HCT116 (cell line): ENCODE results near the gene DIP2C. TPM values are rescaled to one million over a fixed set of nuclear protein-coding genes. Genes with fewer than 3 reads are reported as not detected.

ENCODE experiments used
- ATAC-seq: fragments of 200-7000 bp; cut with Tn5 transposase; 2 replicates; pipeline ENCODE4 v1.9.1; 2020; ENCODE audit warnings: mild to moderate bottlenecking, moderate library complexity
- BruUV-seq: library from RNA; stranded (reverse); fragments of 400-500 nt; replicated peaks from 2 replicates; lab custom pipeline; 2021; lab: Mats Ljungman, UMichigan
- CTCF ChIA-PET: fragments of 300-600 bp; sonication (Branson Sonifier 250); formaldehyde crosslinking; loops from one replicate; lab custom pipeline; 2021; ENCODE audit warnings: antibody characterized with exemption; lab: Charles Lee
- POLR2A ChIA-PET: fragments of 300-600, 350-600 bp; sonication (Branson Sonifier 250); formaldehyde crosslinking; loops from one replicate; lab custom pipeline; 2021; ENCODE audit warnings: antibody characterized with exemption; lab: Charles Lee
- RAD21 ChIA-PET, 2 experiments: fragments of 300-600 bp; sonication (Branson Sonifier 250); formaldehyde crosslinking; loops; one replicate each; lab custom pipeline; 2023; ENCODE audit warnings: low total read pairs in 2 of 2; ENCODE audit not compliant: uncharacterized antibody in 2 of 2, unreplicated experiment in 2 of 2, low non-redundant PET in 1 of 2; lab: Charles Lee
- DNase-seq: peaks from one replicate; pipeline ENCODE4 v3.0.0-alpha.2; 2010; ENCODE audit warnings: low read depth, low spot score
- H2AFZ ChIP-seq: fragments of 200-600 bp; shearing (Covaris generic), sonication (generic); 2 replicates; pipeline ENCODE4 v1.6.1; 2017; ENCODE audit warnings: low read depth, mixed run types, mixed read lengths, antibody characterized with exemption, low read length; ENCODE audit not compliant: poor library complexity, severe bottlenecking
- H3K27ac ChIP-seq: 2 replicates; pipeline ENCODE4 v1.5.1; 2012; ENCODE audit warnings: low read depth, low read length
- H3K27me3 ChIP-seq: fragments of 200-600 bp; sonication (generic); 2 replicates; pipeline ENCODE4 v1.6.1; 2016; ENCODE audit warnings: mixed run types, low read length, mixed read lengths; ENCODE audit not compliant: insufficient read depth
- H3K36me3 ChIP-seq, 2 experiments: fragments of 200-500 bp in 1 of 2; fragments of 200-600 bp in 1 of 2; sonication (Bioruptor generic) in 1 of 2; sonication (generic) in 1 of 2; 2 replicates each; pipeline versions ENCODE4 v1.5.1 to v1.6.1; 2014 to 2016; ENCODE audit warnings: low read length in 2 of 2, inconsistent platforms in 1 of 2, mixed read lengths in 1 of 2, mixed run types in 1 of 2; ENCODE audit not compliant: insufficient read depth in 2 of 2, control insufficient read depth in 1 of 2
- H3K4me1 ChIP-seq, 2 experiments: fragments of 200-600 bp in 1 of 2; sonication (generic) in 1 of 2; 2 replicates each; pipeline versions ENCODE4 v1.5.1 to v1.6.1; 2012 to 2017; ENCODE audit warnings: low read length in 2 of 2, inconsistent platforms in 1 of 2, mild to moderate bottlenecking in 1 of 2, mixed read lengths in 1 of 2, mixed run types in 1 of 2, moderate library complexity in 1 of 2; ENCODE audit not compliant: insufficient read depth in 2 of 2, control insufficient read depth in 1 of 2
- H3K4me2 ChIP-seq: fragments of 200-600 bp; sonication (generic); 2 replicates; pipeline ENCODE4 v1.6.1; 2017; ENCODE audit warnings: mixed run types, low read length, mixed read lengths
- H3K4me3 ChIP-seq, 2 experiments: fragments of 200-600 bp in 1 of 2; sonication (generic) in 1 of 2; replicated peaks in 1 of 2; 2 replicates each; pipeline ENCODE4 v1.5.1; 2011 to 2016; ENCODE audit warnings: low read length in 2 of 2, control low read depth in 1 of 2, low read depth in 1 of 2, mild to moderate bottlenecking in 1 of 2, mixed read lengths in 1 of 2, mixed run types in 1 of 2
- H3K79me2 ChIP-seq: fragments of 200-600 bp; sonication (generic); 2 replicates; pipeline ENCODE4 v1.6.1; 2017; ENCODE audit warnings: mild to moderate bottlenecking, mixed run types, low read length, moderate library complexity, mixed read lengths; ENCODE audit not compliant: insufficient read depth
- H3K9ac ChIP-seq: fragments of 200-600 bp; sonication (generic); 2 replicates; pipeline ENCODE4 v1.6.1; 2016; ENCODE audit warnings: low read length, mixed read lengths
- H3K9me2 ChIP-seq: fragments of 200-600 bp; sonication (generic), shearing (Covaris generic); 2 replicates; pipeline ENCODE4 v1.6.1; 2017; ENCODE audit warnings: mixed run types, mild to moderate bottlenecking, moderate library complexity; ENCODE audit not compliant: insufficient read depth
- H3K9me3 ChIP-seq, 2 experiments: fragments of 200-500 bp in 1 of 2; fragments of 200-600 bp in 1 of 2; sonication (Bioruptor generic) in 1 of 2; sonication (generic) in 1 of 2; 2 replicates each; pipeline ENCODE4 v1.6.1; 2014 to 2017; ENCODE audit warnings: low read length in 2 of 2, mixed read lengths in 2 of 2, inconsistent platforms in 1 of 2, low read depth in 1 of 2, mild to moderate bottlenecking in 1 of 2, mixed run types in 1 of 2, moderate library complexity in 1 of 2; ENCODE audit not compliant: control insufficient read depth in 1 of 2, insufficient read depth in 1 of 2
- H4K20me1 ChIP-seq: fragments of 200-600 bp; sonication (generic), shearing (Covaris generic); 2 replicates; pipeline ENCODE4 v1.6.1; 2017; ENCODE audit warnings: mixed run types, mild to moderate bottlenecking, moderate library complexity; ENCODE audit not compliant: insufficient read depth
- CEBPB ChIP-seq: IDR thresholded peaks from 2 replicates; pipeline ENCODE4 v1.6.1; 2012; ENCODE audit warnings: low read depth
- CTCF ChIP-seq, 3 experiments: fragments of 200-600 bp in 1 of 3; sonication (generic) in 1 of 3; IDR thresholded peaks in 2 of 3; conservative IDR thresholded peaks in 1 of 3; 2 replicates each; pipeline ENCODE4 v1.5.1; 2012 to 2017; ENCODE audit warnings: low read depth in 2 of 3, low read length in 2 of 3, antibody characterized with exemption in 1 of 3, borderline replicate concordance in 1 of 3, control low read depth in 1 of 3, mild to moderate bottlenecking in 1 of 3, mixed read lengths in 1 of 3, mixed run types in 1 of 3, moderate library complexity in 1 of 3; ENCODE audit not compliant: insufficient read depth in 1 of 3
- ELF1 ChIP-seq: IDR thresholded peaks from 2 replicates; pipeline ENCODE4 v1.6.1; 2012; ENCODE audit warnings: low read depth, borderline replicate concordance
- EZH2phosphoT487 ChIP-seq: fragments of 200-600 bp; IDR thresholded peaks from 2 replicates; pipeline ENCODE4 v1.6.1; 2018; ENCODE audit warnings: antibody characterized with exemption, borderline replicate concordance
- FOSL1 ChIP-seq: IDR thresholded peaks from 2 replicates; pipeline ENCODE4 v1.6.1; 2012; ENCODE audit warnings: low read depth
- JUND ChIP-seq: IDR thresholded peaks from 2 replicates; pipeline ENCODE4 v1.6.1; 2012
- REST ChIP-seq: IDR thresholded peaks from 2 replicates; pipeline ENCODE4 v1.6.1; 2012; ENCODE audit warnings: low read depth
- SRF ChIP-seq: IDR thresholded peaks from 2 replicates; pipeline ENCODE4 v1.6.1; 2012; ENCODE audit warnings: low read depth
- YY1 ChIP-seq: IDR thresholded peaks from 2 replicates; pipeline ENCODE4 v1.6.1; 2011; ENCODE audit warnings: low read length, low read depth, moderate library complexity, mild to moderate bottlenecking; ENCODE audit not compliant: insufficient replicate concordance; ENCODE audit errors: extremely low read depth
- ZFX ChIP-seq: fragments of 450-650 bp; IDR thresholded peaks from 2 replicates; pipeline ENCODE4 v1.6.1; 2017
- intact Hi-C: fragments of 100-400 bp; cut with micrococcal nuclease; formaldehyde crosslinking; loops from 2 replicates; pipeline ENCODE4 v1.10.0; 2022
- total RNA-seq: library from RNA; stranded (reverse); gene quantifications from one replicate; pipeline ENCODE4 v1.2.1, GENCODE V29; 2021; ENCODE audit not compliant: unreplicated experiment
- TF ChIP-seq, protein P1 (sequence below): IDR thresholded peaks from 2 replicates; pipeline ENCODE4 v1.6.1; 2011; ENCODE audit warnings: mild to moderate bottlenecking, low read length, moderate library complexity; ENCODE audit not compliant: insufficient replicate concordance; ENCODE audit errors: extremely low read depth

DIP2C gene
- total RNA-seq, 1 experiment from 2014 or later = 15.4 TPM

GRCh38 chr10:317926-318325, 371.5 kb downstream of the DIP2C start:
- no TSS peak for BruUV-seq
- H3K27ac ChIP-seq = no peak overlapping the region
- intact Hi-C loops = no loop called here
- no peak overlapping the region for H3K9ac ChIP-seq
- no peaks in the 10 kb centered on the region for H3K9me3 ChIP-seq
- no peaks in the 10 kb centered on the region; a peak in 1 of 4 replicates for H3K36me3 ChIP-seq
- no peak for TF ChIP-seq EZH2phosphoT487
- TF ChIP-seq, all 23 proteins: peak for 0
- Histone ChIP-seq H3K79me2 (no peaks in the 10 kb centered on the region), H4K20me1 (no peaks in the 10 kb centered on the region), H3K4me3 (no peak overlapping the region), H3K4me1 (no peaks in the 10 kb centered on the region), H3K9me2 (no peaks in the 10 kb centered on the region), H3K4me2 (no peak overlapping the region), H2AFZ (no peak overlapping the region), H3K27me3 (no peaks in the 10 kb centered on the region)
- CTCF ChIA-PET = no interaction called here
- POLR2A ChIA-PET = no interaction called here
- ATAC-seq (no peak), DNase-seq (no peak)
- RAD21 ChIA-PET = no interaction called here

DNA sequence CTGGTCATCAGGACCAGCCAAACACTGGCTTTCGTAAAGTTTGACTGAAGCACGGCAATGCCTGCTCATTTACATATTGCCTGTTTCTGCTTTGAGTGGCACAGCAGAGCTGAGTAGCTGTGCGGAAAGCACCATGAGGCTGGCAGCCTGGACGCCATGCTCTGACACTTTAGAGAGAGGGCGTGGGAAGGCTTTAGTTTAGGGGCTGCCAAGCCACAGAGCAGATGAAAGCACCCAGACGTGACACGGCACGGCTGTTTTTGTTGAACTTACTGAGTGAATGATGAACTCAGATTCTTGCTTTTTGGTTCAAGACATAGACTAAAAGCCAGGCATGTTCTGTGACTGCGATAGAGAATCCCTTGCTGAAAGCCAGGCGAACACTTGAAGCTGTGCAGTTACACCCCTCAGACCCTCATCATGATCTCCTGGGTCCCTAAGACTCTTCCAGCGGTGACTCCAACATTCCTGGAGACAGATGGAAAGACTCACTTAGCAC, 372.1 kb downstream of the DIP2C start:
- CTCF ChIA-PET = no interaction called here
- ATAC-seq = no peak
- Histone ChIP-seq H3K4me2 (no peak overlapping the region), H3K9me3 (no peaks in the 10 kb centered on the region), H3K27ac (no peak overlapping the region), H3K4me3 (no peak overlapping the region), H3K9me2 (no peaks in the 10 kb centered on the region), H3K9ac (no peak overlapping the region), H3K27me3 (no peaks in the 10 kb centered on the region), H3K36me3 (no peaks in the 10 kb centered on the region; a peak in 1 of 4 replicates), H3K4me1 (no peaks in the 10 kb centered on the region), H2AFZ (no peak overlapping the region), H3K79me2 (no peaks in the 10 kb centered on the region), H4K20me1 (no peaks in the 10 kb centered on the region)
- RAD21 ChIA-PET = no interaction called here
- no peak for TF ChIP-seq ELF1
- TF ChIP-seq CTCF (IDR thresholded peaks at IDR 0.05 in 2 of 3, conservative IDR thresholded peaks at IDR 0.05 in 1 of 3; ENCODE audit: borderline replicate concordance in 1 of 3, insufficient read depth in 1 of 3, low read depth in 2 of 3, low read length in 2 of 3) = no peak
- TF ChIP-seq FOSL1 = no peak
- no peak for TF ChIP-seq YY1
- no peak for TF ChIP-seq REST
- TF ChIP-seq, protein P1, sequence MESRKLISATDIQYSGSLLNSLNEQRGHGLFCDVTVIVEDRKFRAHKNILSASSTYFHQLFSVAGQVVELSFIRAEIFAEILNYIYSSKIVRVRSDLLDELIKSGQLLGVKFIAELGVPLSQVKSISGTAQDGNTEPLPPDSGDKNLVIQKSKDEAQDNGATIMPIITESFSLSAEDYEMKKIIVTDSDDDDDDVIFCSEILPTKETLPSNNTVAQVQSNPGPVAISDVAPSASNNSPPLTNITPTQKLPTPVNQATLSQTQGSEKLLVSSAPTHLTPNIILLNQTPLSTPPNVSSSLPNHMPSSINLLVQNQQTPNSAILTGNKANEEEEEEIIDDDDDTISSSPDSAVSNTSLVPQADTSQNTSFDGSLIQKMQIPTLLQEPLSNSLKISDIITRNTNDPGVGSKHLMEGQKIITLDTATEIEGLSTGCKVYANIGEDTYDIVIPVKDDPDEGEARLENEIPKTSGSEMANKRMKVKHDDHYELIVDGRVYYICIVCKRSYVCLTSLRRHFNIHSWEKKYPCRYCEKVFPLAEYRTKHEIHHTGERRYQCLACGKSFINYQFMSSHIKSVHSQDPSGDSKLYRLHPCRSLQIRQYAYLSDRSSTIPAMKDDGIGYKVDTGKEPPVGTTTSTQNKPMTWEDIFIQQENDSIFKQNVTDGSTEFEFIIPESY = no peak
- no peak for TF ChIP-seq CEBPB
- TF ChIP-seq ZFX = no peak
- no peak for TF ChIP-seq JUND
- no peak for TF ChIP-seq SRF
- DNase-seq = no peak
- POLR2A ChIA-PET = no interaction called here
- intact Hi-C loops = no loop called here
- no TSS peak for BruUV-seq
